Keratinocyte (primary cell): ENCODE measurements around the gene MYO1G. TPM values are rescaled to one million over a fixed set of nuclear protein-coding genes. Genes with fewer than 3 reads are reported as not detected.

Source experiments
- DNase-seq: peaks from one replicate; pipeline ENCODE4 v3.0.0-alpha.2; 2011; ENCODE audit warnings: low read depth, missing footprints, low spot score
- FAIRE-seq: peaks from 2 replicates; lab custom pipeline; 2011; peaks lifted over from hg19 to GRCh38; lab: Jason Lieb, UNC
- H2AFZ ChIP-seq: 2 replicates; pipeline ENCODE4 v1.6.0; 2012; ENCODE audit warnings: low read length, control low read depth, inconsistent platforms; ENCODE audit not compliant: control insufficient read depth
- H3K27ac ChIP-seq: 2 replicates; pipeline ENCODE4 v1.5.1; 2011; ENCODE audit warnings: low read length; ENCODE audit not compliant: control insufficient read depth, insufficient read depth
- H3K27me3 ChIP-seq: 3 replicates; pipeline ENCODE4 v1.6.0; 2011; ENCODE audit warnings: low read length; ENCODE audit not compliant: control insufficient read depth, insufficient read depth; ENCODE audit errors: extremely low read depth
- H3K36me3 ChIP-seq, 2 experiments: 2 replicates in 1 of 2; 3 replicates in 1 of 2; pipeline ENCODE4 v1.5.1; 2011; ENCODE audit warnings: low read length in 2 of 2, mild to moderate bottlenecking in 1 of 2; ENCODE audit not compliant: control insufficient read depth in 2 of 2, insufficient read depth in 2 of 2; ENCODE audit errors: extremely low read depth in 1 of 2
- H3K4me1 ChIP-seq: 3 replicates; pipeline ENCODE4 v1.5.1; 2011; ENCODE audit warnings: low read length; ENCODE audit not compliant: control insufficient read depth, insufficient read depth; ENCODE audit errors: extremely low read depth
- H3K4me2 ChIP-seq: 3 replicates; pipeline ENCODE4 v1.6.0; 2011; ENCODE audit warnings: low read depth, low read length; ENCODE audit not compliant: control insufficient read depth, insufficient read depth; ENCODE audit errors: extremely low read depth
- H3K4me3 ChIP-seq, 3 experiments: fragments of 200-600 bp in 1 of 3; sonication (generic) in 1 of 3; 2 replicates in 2 of 3; 3 replicates in 1 of 3; pipeline ENCODE4 v1.5.1; 2011 to 2016; ENCODE audit warnings: low read length in 3 of 3, mild to moderate bottlenecking in 3 of 3, control low read depth in 2 of 3, inconsistent platforms in 1 of 3, low read depth in 1 of 3, mixed read lengths in 1 of 3, mixed run types in 1 of 3, moderate library complexity in 1 of 3; ENCODE audit not compliant: control insufficient read depth in 2 of 3, insufficient read depth in 2 of 3; ENCODE audit errors: extremely low read depth in 1 of 3
- H3K79me2 ChIP-seq: 2 replicates; pipeline ENCODE4 v1.6.0; 2012; ENCODE audit warnings: low read length; ENCODE audit not compliant: control insufficient read depth, insufficient read depth
- H3K9ac ChIP-seq: 3 replicates; pipeline ENCODE4 v1.6.0; 2011; ENCODE audit warnings: low read length; ENCODE audit not compliant: control insufficient read depth, insufficient read depth; ENCODE audit errors: extremely low read depth
- H3K9me1 ChIP-seq: 3 replicates; pipeline ENCODE4 v1.6.0; 2011; ENCODE audit warnings: low read length; ENCODE audit not compliant: control insufficient read depth, insufficient read depth; ENCODE audit errors: extremely low read depth
- H3K9me3 ChIP-seq: 2 replicates; pipeline ENCODE4 v1.5.1; 2012; ENCODE audit warnings: low read depth, low read length; ENCODE audit not compliant: control insufficient read depth
- H4K20me1 ChIP-seq: 3 replicates; pipeline ENCODE4 v1.6.0; 2011; ENCODE audit warnings: low read length; ENCODE audit not compliant: control insufficient read depth, insufficient read depth; ENCODE audit errors: extremely low read depth
- CTCF ChIP-seq, 3 experiments: IDR thresholded peaks in 1 of 3; conservative IDR thresholded peaks in 1 of 3; optimal IDR thresholded peaks in 1 of 3; 2 replicates in 2 of 3; 3 replicates in 1 of 3; pipeline versions ENCODE3 to v1.5.1; 2011; ENCODE audit warnings: low read length in 3 of 3, mild to moderate bottlenecking in 3 of 3, moderate library complexity in 2 of 3, control low read depth in 1 of 3, inconsistent platforms in 1 of 3; ENCODE audit not compliant: insufficient read depth in 2 of 3; ENCODE audit errors: extremely low read depth in 1 of 3
- EZH2 ChIP-seq: IDR thresholded peaks from one replicate; pipeline ENCODE4 v1.6.1; 2012; ENCODE audit warnings: inconsistent platforms, mild to moderate bottlenecking, low read length, moderate library complexity
- dilution Hi-C: fragments of 300-500 bp; cut with MboI; formaldehyde crosslinking; loops from one replicate; pipeline ENCODE4 v1.7.0; 2020; ENCODE audit warnings: low sequenced_read_pairs; ENCODE audit not compliant: extremely low pct_ligation_motif_present
- polyA plus RNA-seq, 5 experiments: library from polyadenylated mRNA; depleted of rRNA in 3 of 5; stranded (reverse) in 3 of 5; stranded (forward) in 1 of 5; unstranded in 1 of 5; fragments of >200 nt; gene quantifications; 1 replicate in 1 of 5; 2 replicates in 3 of 5; 3 replicates in 1 of 5; pipeline versions ENCODE4 v1.2.1 to v1.2.3, GENCODE V29; 2011 to 2012; ENCODE audit warnings: missing spikeins in 2 of 5, low read depth in 1 of 5, low replicate concordance in 1 of 5

MYO1G gene
- polyA plus RNA-seq, 1 donor (not counting 4 experiments of a cell fraction or from before 2014, with no cell fraction given) = 0.03 TPM

- Histone ChIP-seq H3K27me3 (peaks cover 7% of the 10 kb centered on the region), H3K4me1 (peaks cover 6% of the 10 kb centered on the region), H2AFZ (no peak overlapping the region), H3K36me3 (no peaks in the 10 kb centered on the region), H3K79me2 (no peaks in the 10 kb centered on the region), H3K27ac (no peak overlapping the region), H3K9ac (no peak overlapping the region), H3K9me3 (no peaks in the 10 kb centered on the region), H3K9me1 (no peaks in the 10 kb centered on the region), H4K20me1 (no peaks in the 10 kb centered on the region), H3K4me2 (no peak overlapping the region), H3K4me3 (no peak overlapping the region)
- TF ChIP-seq EZH2 (no peak), CTCF (optimal IDR thresholded peaks at IDR 0.05 in 1 of 3, IDR thresholded peaks at IDR 0.05 in 1 of 3, conservative IDR thresholded peaks at IDR 0.05 in 1 of 3; ENCODE audit: extremely low read depth in 1 of 3, insufficient read depth in 2 of 3, low read length in 3 of 3) (no peak)
- no peak for DNase-seq
- FAIRE-seq = no peak
- dilution Hi-C loops = no loop called here
Observed at GRCh38 chr7:44972562-44972961, 6.3 kb downstream of the MYO1G start.

- Histone ChIP-seq H3K27me3 (peaks cover 7% of the 10 kb centered on the region), H4K20me1 (no peaks in the 10 kb centered on the region), H3K4me1 (peaks cover under 1% of the 10 kb centered on the region), H3K79me2 (no peaks in the 10 kb centered on the region), H3K4me2 (no peak overlapping the region), H3K36me3 (no peaks in the 10 kb centered on the region), H2AFZ (no peak overlapping the region), H3K9ac (no peak overlapping the region), H3K9me1 (no peaks in the 10 kb centered on the region), H3K27ac (no peak overlapping the region), H3K9me3 (no peaks in the 10 kb centered on the region), H3K4me3 (no peak overlapping the region)
- no peak for DNase-seq
- TF ChIP-seq EZH2 (no peak), CTCF (optimal IDR thresholded peaks at IDR 0.05 in 1 of 3, IDR thresholded peaks at IDR 0.05 in 1 of 3, conservative IDR thresholded peaks at IDR 0.05 in 1 of 3; ENCODE audit: extremely low read depth in 1 of 3, insufficient read depth in 2 of 3, low read length in 3 of 3) (no peak)
- no peak for FAIRE-seq
- dilution Hi-C loops = no loop called here
Observed at GRCh38 chr7:44971902-44972441, 6.8 kb downstream of the MYO1G start.
